Liver (tissue), 9 donors: Measurements from ENCODE around the gene NRIP1. TPM values are rescaled to one million over a fixed set of nuclear protein-coding genes. Genes with fewer than 3 reads are reported as not detected.

Experiments used
- DNase-seq: peaks from one replicate; pipeline ENCODE4 v3.0.0-alpha.2; 2017; ENCODE audit warnings: low spot score
- H3K27ac ChIP-seq, 2 donors: one replicate each; pipeline ENCODE4 v1.7.0; 2013; ENCODE audit warnings: inconsistent platforms in 2 of 2, low read length in 2 of 2, control low read depth in 1 of 2, low read depth in 1 of 2, mild to moderate bottlenecking in 1 of 2
- H3K27me3 ChIP-seq, 4 donors: one replicate each; pipeline versions ENCODE4 v1.6.1 to v1.7.0; 2013; ENCODE audit warnings: low read length in 3 of 4, inconsistent platforms in 1 of 4, mild to moderate bottlenecking in 1 of 4, moderate library complexity in 1 of 4; ENCODE audit not compliant: control insufficient read depth in 4 of 4, insufficient read depth in 4 of 4
- H3K36me3 ChIP-seq, 4 donors: one replicate each; pipeline versions ENCODE4 v1.6.1 to v1.7.0; 2013; ENCODE audit warnings: low read length in 3 of 4, mild to moderate bottlenecking in 3 of 4, low read depth in 1 of 4, moderate library complexity in 1 of 4; ENCODE audit not compliant: control insufficient read depth in 4 of 4, insufficient read depth in 3 of 4
- H3K4me1 ChIP-seq, 4 donors: one replicate each; pipeline versions ENCODE4 v1.6.1 to v1.7.0; 2013; ENCODE audit warnings: low read length in 3 of 4, mild to moderate bottlenecking in 3 of 4, moderate library complexity in 1 of 4; ENCODE audit not compliant: control insufficient read depth in 4 of 4, insufficient read depth in 4 of 4
- H3K4me3 ChIP-seq, 3 donors: one replicate each; pipeline versions ENCODE4 v1.6.1 to v1.7.0; 2013; ENCODE audit warnings: low read length in 3 of 3, control low read depth in 1 of 3, low read depth in 1 of 3, mild to moderate bottlenecking in 1 of 3
- H3K9ac ChIP-seq, 2 donors: one replicate each; pipeline ENCODE4 v1.7.0; 2013; ENCODE audit warnings: low read length in 2 of 2, mild to moderate bottlenecking in 2 of 2, moderate library complexity in 2 of 2, control low read depth in 1 of 2, low read depth in 1 of 2
- H3K9me3 ChIP-seq, 4 donors: one replicate each; pipeline versions ENCODE4 v1.6.1 to v1.7.0; 2013; ENCODE audit warnings: low read length in 3 of 4; ENCODE audit not compliant: control insufficient read depth in 4 of 4
- ATF3 ChIP-seq: IDR thresholded peaks from 2 replicates; pipeline ENCODE4 v1.6.1; 2016; ENCODE audit warnings: antibody characterized with exemption
- CTCF ChIP-seq: fragments of 150-350 bp; IDR thresholded peaks from 2 replicates; pipeline ENCODE4 v1.5.1; 2017; ENCODE audit warnings: improper control_type of control experiment, low read depth, low read length; ENCODE audit not compliant: missing input control
- EGR1 ChIP-seq, 2 donors: IDR thresholded peaks; 2 replicates each; pipeline ENCODE4 v1.6.1; 2016 to 2018; ENCODE audit warnings: antibody characterized with exemption in 2 of 2, low read depth in 2 of 2
- FOXA1 ChIP-seq: IDR thresholded peaks from 2 replicates; pipeline ENCODE4 v1.6.1; 2016; ENCODE audit warnings: antibody characterized with exemption
- GABPA ChIP-seq, 2 donors: IDR thresholded peaks in 1 of 2; conservative IDR thresholded peaks in 1 of 2; 2 replicates each; pipeline ENCODE4 v1.6.1; 2016; ENCODE audit warnings: antibody characterized with exemption in 2 of 2, mild to moderate bottlenecking in 1 of 2, moderate library complexity in 1 of 2
- HNF4G ChIP-seq: IDR thresholded peaks from 2 replicates; pipeline ENCODE4 v1.6.1; 2016; ENCODE audit warnings: antibody characterized with exemption
- NR2F2 ChIP-seq: IDR thresholded peaks from 2 replicates; pipeline ENCODE4 v1.6.1; 2016; ENCODE audit warnings: antibody characterized with exemption
- REST ChIP-seq: IDR thresholded peaks from 2 replicates; pipeline ENCODE4 v1.6.1; 2016; ENCODE audit warnings: antibody characterized with exemption, mild to moderate bottlenecking
- SP1 ChIP-seq: IDR thresholded peaks from 2 replicates; pipeline ENCODE4 v1.6.1; 2018; ENCODE audit warnings: antibody characterized with exemption, mild to moderate bottlenecking
- ZBTB33 ChIP-seq: IDR thresholded peaks from 2 replicates; pipeline ENCODE4 v1.6.1; 2016; ENCODE audit warnings: antibody characterized with exemption
- WGBS: extraction: QIAGEN DNeasy Blood & Tissue Kit; methylation state at CpG from one replicate; pipeline ENCODE4 v1.1.7; 2013; 5-methylcytosine and 5-hydroxymethylcytosine counted together
- polyA plus RNA-seq, 2 donors: library from polyadenylated mRNA; stranded (reverse) in 1 of 2; unstranded in 1 of 2; fragments of 200-250 nt in 1 of 2; fragments of >200 nt in 1 of 2; fragmentation: Nextera tagmentation in 1 of 2; extraction: Ambion mirVana in 1 of 2; gene quantifications; one replicate each; pipeline versions ENCODE4 v1.2.1 to v1.2.3, GENCODE V29; 2013 to 2015
- total RNA-seq, 2 donors: library from RNA; depleted of rRNA; stranded (reverse); fragments of >200 nt; gene quantifications; one replicate each; pipeline ENCODE4 v1.2.3, GENCODE V29; 2014
- donor health status: healthy.
- donor health status: healthy.
- donor health status: healthy.
- donor health status: healthy.
- donor health status: healthy.

NRIP1 gene
- total and polyA plus RNA-seq, 4 donors = 3.8 to 28.4 (median 12.6) TPM

GRCh38 chr21:15098908-15099307, 34.1 kb upstream of the NRIP1 start (continued):
- TF ChIP-seq ZBTB33 (no peak), NR2F2 (no peak), GABPA (IDR thresholded peaks at IDR 0.05 in 1 of 2, conservative IDR thresholded peaks at IDR 0.05 in 1 of 2) (no peak), ATF3 (no peak), EGR1 (IDR thresholded peaks at IDR 0.05; ENCODE audit: low read depth in 2 of 2) (no peak)

- Histone ChIP-seq H3K27me3 (no peaks in the 10 kb centered on the region), H3K4me1 (no peaks in the 10 kb centered on the region), H3K27ac (no peak overlapping the region), H3K4me3 (no peak overlapping the region), H3K9me3 (no peaks in the 10 kb centered on the region), H3K9ac (no peak overlapping the region), H3K36me3 (no peaks in the 10 kb centered on the region)
- no peak for TF ChIP-seq FOXA1
- TF ChIP-seq CTCF = no peak
- TF ChIP-seq HNF4G = no peak
- no peak for TF ChIP-seq NR2F2
- no peak for TF ChIP-seq GABPA (IDR thresholded peaks at IDR 0.05 in 1 of 2, conservative IDR thresholded peaks at IDR 0.05 in 1 of 2)
- TF ChIP-seq SP1 = no peak
- TF ChIP-seq REST = no peak
- TF ChIP-seq ZBTB33 = no peak
- WGBS = 76% methylated on average over 3 of the region's 3 CpGs
- DNase-seq = no peak
Measured at GRCh38 chr21:15098181-15098580, 33.4 kb upstream of the NRIP1 start.
